Suppressor macrophage treated with lipopolysaccharide for 1 hour (primary cell): Measurements from ENCODE around the gene HPN.
A peak's percentile ranks its signal among the peaks of the same experiment; 100 is the strongest.

ENCODE experiments used
- DNase-seq, 3 donors: peaks; one replicate each; pipeline ENCODE4 v3.0.0-alpha.2; 2020 to 2022

Gene HPN

GRCh38 chr19:35108730-35109129 is 67.2 kb downstream of the HPN start:
- no peak for DNase-seq

DNA sequence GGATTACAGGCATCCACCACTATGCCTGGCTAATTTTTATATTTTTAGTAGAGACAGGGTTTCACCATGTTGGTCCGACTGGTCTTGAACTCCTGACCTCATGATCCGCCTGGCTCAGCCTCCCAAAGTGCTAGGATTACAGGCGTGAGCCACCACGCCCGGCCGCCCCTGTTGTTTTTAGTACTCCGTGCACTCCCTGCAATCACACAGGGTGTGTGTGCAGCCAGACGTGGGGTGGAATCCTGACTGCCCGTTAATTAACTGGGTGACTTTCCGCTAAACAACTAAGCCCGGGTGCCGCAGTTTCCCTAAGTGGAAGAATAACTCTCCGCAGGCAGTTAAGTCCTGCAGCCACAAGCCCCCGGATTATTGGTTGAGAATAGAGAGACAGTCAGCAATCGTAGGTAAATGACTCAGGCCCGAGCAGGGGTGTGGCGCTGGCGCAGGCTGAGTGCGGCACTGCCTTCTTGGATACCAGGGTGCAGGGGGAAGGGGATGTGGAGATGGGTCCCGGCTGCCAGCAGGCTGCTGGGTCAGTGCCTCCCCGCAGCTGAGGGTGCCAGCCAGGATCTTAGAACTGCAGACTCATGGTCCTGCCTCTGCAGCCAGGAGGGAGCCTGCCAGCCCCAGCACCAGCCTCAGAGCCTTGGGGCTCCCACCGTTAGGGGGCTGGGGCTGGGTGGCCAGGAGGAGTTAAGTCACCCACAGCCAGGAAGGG is 68.0 kb downstream of the HPN start:
- no peak for DNase-seq

DNA sequence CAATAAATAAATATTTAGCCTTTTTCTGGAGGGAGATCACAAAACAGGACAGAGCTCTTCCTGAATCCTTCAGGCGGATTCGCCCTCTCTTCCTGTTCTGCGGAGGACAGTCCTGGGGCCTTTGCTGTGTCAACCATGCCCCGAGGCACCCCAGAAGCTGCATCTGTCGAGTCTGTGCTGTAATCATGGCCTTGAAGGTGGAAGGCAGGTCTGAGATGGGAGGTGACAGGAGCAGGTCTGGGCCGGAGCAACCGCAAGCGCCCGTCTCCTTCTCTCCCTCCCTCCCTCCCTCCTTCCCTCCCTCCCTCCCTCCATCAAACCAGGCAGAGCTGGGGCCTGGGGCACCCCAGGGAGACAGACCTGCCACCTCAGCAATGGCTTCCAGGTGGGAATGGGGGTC is 69.5 kb downstream of the HPN start:
- no peak for DNase-seq

DNA sequence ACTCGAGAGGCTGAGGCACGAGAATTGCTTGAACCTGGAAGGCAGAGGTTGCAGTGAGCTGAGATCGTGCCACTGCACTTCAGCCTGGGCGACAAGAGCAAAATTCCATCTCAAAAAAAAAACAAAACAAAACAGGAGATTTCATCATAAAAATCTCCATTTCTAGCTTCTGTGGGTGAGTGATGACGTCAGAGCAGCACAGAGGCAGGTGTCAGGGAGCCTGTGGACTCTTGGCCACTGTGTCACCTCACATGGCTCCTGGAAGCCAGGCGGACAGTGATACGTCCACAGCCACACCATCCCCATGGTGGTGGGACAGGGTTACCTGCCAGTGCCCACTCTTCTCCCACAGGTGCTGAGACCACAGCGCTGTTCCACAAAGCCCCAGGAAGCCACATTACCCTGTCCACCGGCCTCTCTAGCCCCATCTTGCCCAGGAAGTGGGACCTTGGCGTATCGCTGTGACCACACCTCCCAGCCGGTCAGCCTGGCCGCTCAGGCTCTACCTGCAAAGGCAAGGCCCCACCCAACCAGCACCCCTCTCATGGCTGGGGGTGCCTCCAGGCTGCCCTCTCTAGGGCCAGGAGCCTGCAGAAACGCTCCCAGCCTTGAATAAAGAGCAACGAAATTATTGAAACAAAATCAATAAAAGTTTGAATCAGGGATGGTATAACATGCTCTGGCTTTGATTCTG is 71.6 kb downstream of the HPN start:
- peak in 2 of 3 donors; percentile 24 to 31 for DNase-seq

DNA sequence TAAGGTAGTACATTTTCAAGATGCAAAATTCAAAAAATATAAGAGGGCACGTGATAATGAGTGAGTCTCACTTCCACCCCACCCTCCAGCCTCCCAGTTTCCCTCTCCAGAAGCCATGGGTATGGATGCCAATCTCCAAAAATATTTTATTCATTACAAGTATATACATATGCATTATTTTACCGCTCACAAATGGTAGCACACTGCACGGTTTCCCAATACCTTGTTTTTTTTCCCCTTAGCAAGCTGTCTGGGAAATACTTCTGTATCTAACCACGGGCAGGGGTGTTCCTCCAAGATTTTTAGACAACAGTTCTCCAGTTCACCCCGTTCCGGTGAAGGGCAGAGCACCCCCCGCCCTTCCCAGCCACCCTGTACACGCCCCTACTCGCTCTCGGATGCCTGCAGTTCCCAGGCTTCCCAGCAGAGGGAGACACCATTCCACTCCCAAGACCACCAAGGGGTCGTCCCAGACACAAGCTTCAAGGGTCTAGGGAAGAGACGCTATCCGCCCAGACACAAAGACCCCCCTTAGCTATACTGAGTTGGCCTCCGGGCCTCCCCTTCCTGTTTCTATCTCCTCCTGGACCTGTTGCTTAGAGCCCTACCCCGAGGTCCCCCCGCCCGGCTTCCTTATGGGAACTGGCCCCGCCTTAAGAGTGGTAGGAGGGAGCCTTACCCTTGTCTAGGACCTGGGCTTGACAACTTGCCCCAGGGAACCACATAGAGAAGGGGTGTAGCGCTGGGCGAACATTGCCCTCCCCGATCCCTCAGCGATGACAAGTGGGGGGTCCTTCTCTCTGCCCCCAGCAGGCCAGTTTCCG is 73.0 kb downstream of the HPN start:
- DNase-seq = peak; percentile 55 to 72 (median 63)

DNA sequence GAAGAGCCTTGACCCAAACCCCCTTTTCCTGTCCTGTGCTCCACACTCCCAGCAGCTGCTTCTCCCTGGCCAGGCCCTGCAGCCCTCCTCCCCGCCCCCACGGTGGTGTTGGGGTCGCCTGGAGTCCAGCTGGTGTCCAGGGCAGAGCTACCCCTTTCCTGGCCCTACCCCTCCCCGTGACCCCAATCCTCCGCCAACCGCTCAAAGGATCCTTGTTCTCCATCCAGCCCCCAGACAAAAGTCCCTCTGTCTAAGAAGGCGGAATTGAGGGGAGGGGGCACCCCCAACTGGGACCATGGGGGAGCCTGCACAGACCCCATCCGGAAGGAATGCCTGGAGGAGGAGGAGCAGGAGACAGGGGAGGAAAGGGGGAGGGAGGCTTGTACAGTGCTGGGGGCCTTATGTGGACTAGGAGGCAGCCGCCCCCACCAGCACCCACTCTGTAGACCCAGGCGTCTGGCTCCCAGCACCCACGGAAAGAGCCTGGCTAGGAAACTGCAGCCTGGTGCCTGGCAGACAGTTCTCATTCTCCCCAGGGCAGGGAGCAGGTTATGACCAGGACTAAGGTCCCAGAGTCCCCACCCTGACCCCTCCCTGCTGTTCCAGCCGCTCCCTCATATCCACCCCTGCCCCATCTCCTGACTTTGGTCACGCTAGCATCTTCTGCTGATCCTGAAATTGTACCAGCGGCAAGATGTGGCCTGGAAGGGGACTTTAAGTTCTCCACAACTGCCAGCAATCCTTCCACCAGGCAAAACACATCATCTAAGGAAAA is 73.8 kb downstream of the HPN start, which contains the start of gene FXYD3:
Gene FXYD3, plus strand, starts transcription at position 647 of the 775 bp plus-strand sequence. CDS start 3,554 bp downstream, outside the sequence.
- no peak for DNase-seq
